Right lung (tissue), 5 donors: ENCODE measurements around the gene IL11RA. TPM values are rescaled to one million over a fixed set of nuclear protein-coding genes. Genes with fewer than 3 reads are reported as not detected.

Source experiments
- polyA plus RNA-seq, 5 donors: library from polyadenylated mRNA; unstranded; fragments of 120-200 nt; gene quantifications; one replicate each; pipeline versions ENCODE4 v1.2.1 to v1.2.3, GENCODE V29; 2013; ENCODE audit warnings: inconsistent platforms in 1 of 5, low replicate concordance in 1 of 5; ENCODE audit not compliant: insufficient read length in 5 of 5, insufficient read depth in 1 of 5

The IL11RA gene
- polyA plus RNA-seq, 5 donors = 86.7 to 124 (median 108) TPM

Other genes with a start within 250 kb of the IL11RA start
- 10 to 100 TPM; 11.6 to 15.5 (median 14.7) TPM for gene FAM219A, start 193.6 kb upstream of the IL11RA start, polyA plus RNA-seq
- gene DNAI1, start 193.4 kb upstream of the IL11RA start, polyA plus RNA-seq = 10 to 100 TPM in 1 of 5 donors, 1 to 10 TPM in 4; 1.4 to 10.9 (median 7.4) TPM
- gene ENHO, start 129.2 kb upstream of the IL11RA start, polyA plus RNA-seq = 1 to 10 TPM in 3 of 5 donors, under 1 TPM in 2; 0.98 to 2.7 (median 1.1) TPM
- 10 to 100 TPM; 24.2 to 42.1 (median 32.7) TPM for gene CNTFR, start 62.5 kb upstream of the IL11RA start, polyA plus RNA-seq
- gene RPP25L, start 40.1 kb upstream of the IL11RA start, polyA plus RNA-seq = 10 to 100 TPM; 18.4 to 26.2 (median 20.2) TPM
- gene DCTN3, start 31.7 kb upstream of the IL11RA start, polyA plus RNA-seq = 100 to 1,000 TPM in 1 of 5 donors, 10 to 100 TPM in 4; 86.1 to 101 (median 96.5) TPM
- gene ARID3C, start 23.1 kb upstream of the IL11RA start, polyA plus RNA-seq = under 1 TPM in 3 of 5 donors, not detected in 2; 0.13 to 0.27 (median 0.17) TPM
- 10 to 100 TPM; 35.9 to 56.3 (median 36.8) TPM for gene SIGMAR1, start 14.4 kb upstream of the IL11RA start, polyA plus RNA-seq
- gene GALT, start 5.5 kb upstream of the IL11RA start, polyA plus RNA-seq = 10 to 100 TPM; 61.6 to 87.8 (median 75.1) TPM
- 1 to 10 TPM in 1 of 5 donors, under 1 TPM in 3, not detected in 1; 0.57 to 1.1 (median 0.87) TPM for gene CCL27, start 10.5 kb downstream of the IL11RA start, polyA plus RNA-seq
- under 1 TPM in 3 of 5 donors, not detected in 2; 0.51 to 0.74 (median 0.67) TPM for gene CCL19, start 39.1 kb downstream of the IL11RA start, polyA plus RNA-seq
- 100 to 1,000 TPM; 106 to 169 (median 142) TPM for gene CCL21, start 58.0 kb downstream of the IL11RA start, polyA plus RNA-seq